Gastroesophageal sphincter (tissue), 4 donors: ENCODE results near the gene MCM3AP. TPM values are rescaled to one million over a fixed set of nuclear protein-coding genes. Genes with fewer than 3 reads are reported as not detected.

ENCODE experiments used
- ATAC-seq: fragments of 150-250 bp; one replicate; pipeline ENCODE4 v1.9.1; 2016; ENCODE audit warnings: mild to moderate bottlenecking, moderate library complexity
- H3K27ac ChIP-seq, 4 donors: fragments of 200-600 bp; sonication (generic) in 3 of 4; 1 replicate in 3 of 4; 2 replicates in 1 of 4; pipeline ENCODE4 v1.5.1; 2016 to 2019
- H3K27me3 ChIP-seq: fragments of 200-600 bp; sonication (generic); one replicate; pipeline ENCODE4 v1.5.1; 2019
- H3K36me3 ChIP-seq, 2 donors: fragments of 200-600 bp; sonication (generic); one replicate each; pipeline ENCODE4 v1.5.1; 2019; ENCODE audit warnings: control low read depth in 1 of 2
- H3K4me1 ChIP-seq, 3 donors: fragments of 200-600 bp; sonication (generic); 1 replicate in 2 of 3; 2 replicates in 1 of 3; pipeline ENCODE4 v1.5.1; 2016 to 2019; ENCODE audit warnings: control low read depth in 2 of 3
- H3K4me3 ChIP-seq, 2 donors: fragments of 200-600 bp; sonication (generic); one replicate each; pipeline ENCODE4 v1.5.1; 2019; ENCODE audit warnings: mild to moderate bottlenecking in 1 of 2, moderate library complexity in 1 of 2
- H3K9me3 ChIP-seq, 3 donors: fragments of 200-600 bp; sonication (generic); one replicate each; pipeline ENCODE4 v1.5.1; 2017 to 2019; ENCODE audit warnings: control low read depth in 2 of 3
- EP300 ChIP-seq: sonication (generic); formaldehyde crosslinking; IDR thresholded peaks from one replicate; pipeline ENCODE4 v1.6.1; 2017; ENCODE audit warnings: antibody characterized with exemption, mild to moderate bottlenecking
- POLR2A ChIP-seq, 2 donors: fragments of 450-650 bp; IDR thresholded peaks; one replicate each; pipeline ENCODE4 v1.6.1; 2017; ENCODE audit warnings: antibody characterized with exemption in 2 of 2, mild to moderate bottlenecking in 2 of 2, moderate library complexity in 1 of 2
- POLR2AphosphoS5 ChIP-seq: sonication (generic); formaldehyde crosslinking; IDR thresholded peaks from one replicate; pipeline ENCODE4 v1.6.1; 2017; ENCODE audit warnings: antibody characterized with exemption
- whole genome bisulfite sequencing, 2 donors: methylation state at CpG; one replicate each; pipeline ENCODE4 v1.1.5; 2018; ENCODE audit warnings: low coverage in 1 of 2; 5-methylcytosine and 5-hydroxymethylcytosine counted together
- total RNA-seq, 4 donors: library from RNA; depleted of rRNA; stranded (reverse); fragments of >200 nt; gene quantifications; one replicate each; pipeline ENCODE4 v1.1.0, GENCODE V29; 2016
- TF ChIP-seq, protein P1 (sequence below), 4 experiments: fragments of 200-600 bp in 2 of 4; fragments of 450-650 bp in 2 of 4; sonication (generic) in 1 of 4; IDR thresholded peaks; one replicate each; pipeline ENCODE4 v1.5.1; 2017 to 2019; ENCODE audit warnings: antibody characterized with exemption in 4 of 4, mild to moderate bottlenecking in 2 of 4, moderate library complexity in 2 of 4

MCM3AP gene
- total RNA-seq, 4 donors from 2014 or later, result 61.6 to 95.4 (median 71.7) TPM

GRCh38 chr21:46223217-46223616 lies 62.2 kb downstream of the MCM3AP start:
- Histone ChIP-seq H3K27ac (no peak overlapping the region), H3K27me3 (no peaks in the 10 kb centered on the region), H3K9me3 (no peaks in the 10 kb centered on the region), H3K4me3 (no peak overlapping the region), H3K4me1 (peaks cover 0 to 41% (median 7%) of the 10 kb centered on the region in 3 donors), H3K36me3 (peaks cover 0 to 49% of the 10 kb centered on the region in 2 donors)
- no peak for TF ChIP-seq POLR2A (IDR thresholded peaks at IDR 0.05)
- no peak for TF ChIP-seq POLR2AphosphoS5
- no peak for TF ChIP-seq EP300
- TF ChIP-seq, protein P1, sequence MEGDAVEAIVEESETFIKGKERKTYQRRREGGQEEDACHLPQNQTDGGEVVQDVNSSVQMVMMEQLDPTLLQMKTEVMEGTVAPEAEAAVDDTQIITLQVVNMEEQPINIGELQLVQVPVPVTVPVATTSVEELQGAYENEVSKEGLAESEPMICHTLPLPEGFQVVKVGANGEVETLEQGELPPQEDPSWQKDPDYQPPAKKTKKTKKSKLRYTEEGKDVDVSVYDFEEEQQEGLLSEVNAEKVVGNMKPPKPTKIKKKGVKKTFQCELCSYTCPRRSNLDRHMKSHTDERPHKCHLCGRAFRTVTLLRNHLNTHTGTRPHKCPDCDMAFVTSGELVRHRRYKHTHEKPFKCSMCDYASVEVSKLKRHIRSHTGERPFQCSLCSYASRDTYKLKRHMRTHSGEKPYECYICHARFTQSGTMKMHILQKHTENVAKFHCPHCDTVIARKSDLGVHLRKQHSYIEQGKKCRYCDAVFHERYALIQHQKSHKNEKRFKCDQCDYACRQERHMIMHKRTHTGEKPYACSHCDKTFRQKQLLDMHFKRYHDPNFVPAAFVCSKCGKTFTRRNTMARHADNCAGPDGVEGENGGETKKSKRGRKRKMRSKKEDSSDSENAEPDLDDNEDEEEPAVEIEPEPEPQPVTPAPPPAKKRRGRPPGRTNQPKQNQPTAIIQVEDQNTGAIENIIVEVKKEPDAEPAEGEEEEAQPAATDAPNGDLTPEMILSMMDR (IDR thresholded peaks at IDR 0.05), result no peak
- no peak for ATAC-seq
- 64 to 79% methylated on average over 4 to 5 of the region's 7 CpGs for WGBS, 2 donors

- TF ChIP-seq POLR2AphosphoS5 (no peak), POLR2A (IDR thresholded peaks at IDR 0.05) (no peak), EP300 (no peak)
- TF ChIP-seq, protein P1 (IDR thresholded peaks at IDR 0.05), result no peak
- no peaks in the 10 kb centered on the region for H3K27me3 ChIP-seq
- H3K4me3 ChIP-seq, result no peak overlapping the region
- ATAC-seq, result no peak
- peaks cover 0 to 37% (median 7%) of the 10 kb centered on the region in 3 donors for H3K4me1 ChIP-seq
- H3K36me3 ChIP-seq, result peaks cover 0 to 53% of the 10 kb centered on the region in 2 donors
- 70 to 100% methylated on average over 1 to 4 of the region's 11 CpGs for WGBS, 2 donors
- H3K9me3 ChIP-seq, result no peaks in the 10 kb centered on the region
- H3K27ac ChIP-seq, result no peak overlapping the region
Measured at GRCh38 chr21:46222436-46223116, 62.8 kb downstream of the MCM3AP start.

DNA sequence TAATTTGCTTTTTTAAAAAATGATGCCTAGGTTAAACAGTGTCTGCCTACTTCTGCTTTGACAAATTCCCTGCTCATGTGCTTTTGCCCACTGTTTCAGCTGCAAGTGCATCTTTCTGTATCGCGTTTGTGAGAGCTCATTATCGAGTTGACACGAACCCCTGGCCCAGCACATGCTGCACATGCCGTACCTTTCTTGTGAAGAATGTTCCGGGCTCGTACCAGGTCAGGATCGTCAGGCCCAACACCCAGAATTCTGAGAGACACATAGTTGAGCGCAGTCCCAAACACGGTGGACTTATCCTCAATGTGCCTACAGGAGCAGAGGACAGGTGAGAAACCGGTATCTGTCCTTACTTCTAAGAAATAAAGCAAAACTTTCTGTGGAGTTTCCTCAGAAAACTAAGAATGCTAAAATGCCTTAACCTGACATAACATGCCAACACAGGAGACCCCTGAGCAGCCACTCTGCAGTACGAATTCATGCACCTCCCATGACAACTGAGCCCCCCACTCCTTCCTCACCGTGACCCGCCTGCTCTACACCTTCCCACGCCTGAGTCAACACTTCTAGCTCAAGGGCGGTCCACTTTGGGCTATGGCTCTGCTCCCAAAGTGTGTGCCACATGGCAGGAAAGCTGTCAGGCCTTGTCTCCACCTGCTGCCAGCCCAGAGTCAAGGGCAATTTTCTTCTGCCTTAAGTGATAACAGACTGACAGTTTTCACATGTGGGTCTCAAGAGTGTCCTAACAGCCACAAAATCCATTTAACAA lies 63.6 kb downstream of the MCM3AP start:
- peaks cover 0 to 29% (median 0%) of the 10 kb centered on the region in 3 donors for H3K4me1 ChIP-seq
- no peaks in the 10 kb centered on the region for H3K27me3 ChIP-seq
- TF ChIP-seq POLR2A (IDR thresholded peaks at IDR 0.05) (no peak), EP300 (no peak), POLR2AphosphoS5 (no peak)
- TF ChIP-seq, protein P1 (IDR thresholded peaks at IDR 0.05), result no peak
- H3K9me3 ChIP-seq, result no peaks in the 10 kb centered on the region
- 81 to 88% methylated on average over 4 to 12 of the region's 16 CpGs for WGBS, 2 donors
- no peak for ATAC-seq
- no peak overlapping the region for H3K4me3 ChIP-seq
- peaks cover 0 to 61% of the 10 kb centered on the region in 2 donors for H3K36me3 ChIP-seq
- no peak overlapping the region for H3K27ac ChIP-seq

DNA sequence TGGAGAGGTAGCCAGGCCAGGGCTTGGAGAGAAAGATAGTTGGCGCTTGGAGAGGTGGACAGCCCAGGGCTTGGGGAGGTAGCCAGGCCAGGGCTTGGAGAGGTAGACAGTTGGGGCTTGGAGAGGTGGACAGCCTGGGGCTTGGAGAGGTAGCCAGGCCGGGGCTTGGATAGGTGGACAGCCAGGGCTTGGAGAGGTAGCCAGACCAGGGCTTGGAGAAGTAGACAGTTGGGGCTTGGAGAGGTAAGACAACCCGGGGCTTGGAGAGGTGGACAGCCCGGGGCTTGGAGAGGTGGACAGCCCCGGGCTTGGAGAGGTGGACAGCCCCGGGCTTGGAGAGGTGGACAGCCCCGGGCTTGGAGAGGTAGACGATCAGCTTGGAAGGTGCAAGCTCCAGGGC lies 64.6 kb downstream of the MCM3AP start:
- Histone ChIP-seq H3K4me1 (peaks cover 0 to 19% (median 0%) of the 10 kb centered on the region in 3 donors), H3K9me3 (no peaks in the 10 kb centered on the region), H3K4me3 (no peak overlapping the region), H3K27me3 (no peaks in the 10 kb centered on the region), H3K36me3 (peaks cover 0 to 71% of the 10 kb centered on the region in 2 donors), H3K27ac (no peak overlapping the region)
- no peak for TF ChIP-seq POLR2AphosphoS5
- TF ChIP-seq EP300, result no peak
- no peak for TF ChIP-seq POLR2A (IDR thresholded peaks at IDR 0.05)
- TF ChIP-seq, protein P1 (IDR thresholded peaks at IDR 0.05), result no peak
- 86 to 91% methylated on average over 8 of the region's 8 CpGs for WGBS, 2 donors
- no peak for ATAC-seq
